GM21360 (cell line): Measurements from ENCODE around the gene RNF31.
A peak's percentile ranks its signal among the peaks of the same experiment; 100 is the strongest.

ENCODE experiments used
- ATAC-seq: cut with Tn5 transposase; IDR thresholded peaks from one replicate; pipeline ENCODE4 v1.9.1; 2021; ENCODE audit warnings: mild to moderate bottlenecking, moderate library complexity; ENCODE audit not compliant: unreplicated experiment

Gene RNF31

GRCh38 chr14:24137529-24138395 is 9.5 kb upstream of the RNF31 start:
- ATAC-seq = no peak

DNA sequence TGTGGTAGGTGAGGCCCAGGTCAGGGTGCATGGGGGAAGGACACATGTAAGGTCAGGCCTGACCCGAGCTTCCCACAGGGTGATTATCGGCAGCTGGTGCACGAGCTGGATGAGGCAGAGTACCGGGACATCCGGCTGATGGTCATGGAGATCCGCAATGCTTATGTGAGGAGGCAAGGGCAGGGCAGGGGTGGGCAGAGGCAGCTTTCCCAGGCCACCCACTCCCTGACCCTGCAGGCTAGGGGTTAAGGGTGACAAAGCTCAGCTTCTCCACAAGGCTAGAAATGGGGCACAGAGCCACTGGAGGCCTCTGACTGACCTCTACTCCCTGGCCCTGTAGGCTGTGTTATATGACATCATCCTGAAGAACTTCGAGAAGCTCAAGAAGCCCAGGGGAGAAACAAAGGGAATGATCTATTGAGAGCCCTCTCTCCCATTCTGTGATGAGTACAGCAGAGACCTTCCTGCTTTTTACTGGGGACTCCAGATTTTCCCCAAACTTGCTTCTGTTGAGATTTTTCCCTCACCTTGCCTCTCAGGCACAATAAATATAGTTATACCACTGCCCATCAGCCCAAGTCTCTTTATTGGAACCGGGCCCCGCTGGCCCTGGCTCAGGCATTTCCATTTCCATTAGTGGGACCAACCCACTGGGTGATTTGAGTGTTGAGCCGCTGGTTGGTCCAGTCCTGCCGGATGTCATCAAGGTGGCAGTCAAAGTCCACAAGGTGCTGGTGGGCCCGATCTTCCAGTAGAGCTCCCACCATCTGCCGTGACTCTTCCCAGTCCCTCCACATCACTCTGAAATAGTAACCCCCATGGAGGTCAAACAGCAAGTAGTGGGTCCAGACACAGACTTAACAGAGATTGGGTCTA is 8.7 kb upstream of the RNF31 start:
- no peak for ATAC-seq

- no peak for ATAC-seq
Observed at GRCh38 chr14:24139272-24139934, 7.9 kb upstream of the RNF31 start.

- ATAC-seq = peak; percentile 77
Observed at GRCh38 chr14:24141097-24141880, 6.0 kb upstream of the RNF31 start, which contains the start of gene EMC9. EMC9 (minus strand) TSS chr14:24141591; CDS start chr14:24141304, 287 bp downstream.

GRCh38 chr14:24143511-24143910 is 3.8 kb upstream of the RNF31 start:
- ATAC-seq = no peak

DNA sequence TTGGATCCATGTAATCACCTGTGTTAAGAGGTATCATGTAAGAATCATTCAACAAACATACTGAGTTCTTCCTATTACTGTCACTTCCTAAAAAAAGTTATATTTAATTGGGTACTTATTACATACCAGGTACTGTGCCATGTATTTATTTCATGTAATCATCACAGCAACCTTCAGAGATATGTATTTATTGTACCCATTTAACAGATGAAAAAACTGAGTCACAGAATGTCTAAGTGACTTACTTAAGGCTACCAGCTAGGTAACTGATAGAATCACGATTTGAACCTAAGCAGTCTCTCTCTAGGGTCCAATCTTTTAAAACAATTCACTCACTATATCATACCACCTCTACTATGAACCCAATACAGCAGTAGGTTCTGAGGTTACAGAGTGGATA is 2.8 kb upstream of the RNF31 start:
- ATAC-seq = no peak

DNA sequence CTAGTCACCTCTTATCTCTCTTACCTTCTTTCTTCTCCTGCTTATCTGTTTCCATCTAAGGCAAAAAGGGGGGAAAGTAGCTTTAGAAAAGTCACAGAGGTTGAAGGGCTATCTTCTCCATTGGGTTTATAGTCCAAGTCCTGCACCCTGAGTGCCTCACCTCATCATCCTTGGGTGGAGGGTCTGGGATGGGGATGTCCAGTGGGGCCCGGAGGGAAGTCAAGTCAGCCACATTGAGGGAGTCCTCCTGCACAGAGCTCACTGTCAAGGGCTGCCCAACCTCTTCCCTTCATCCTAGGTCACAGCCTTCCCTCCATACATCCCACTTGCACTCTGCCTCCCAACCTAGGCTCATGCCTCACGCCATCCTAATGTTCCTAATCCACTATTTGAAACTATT is 2.1 kb upstream of the RNF31 start:
- ATAC-seq = no peak

- no peak for ATAC-seq
Observed at GRCh38 chr14:24145690-24146452, 1.4 kb upstream of the RNF31 start.

DNA sequence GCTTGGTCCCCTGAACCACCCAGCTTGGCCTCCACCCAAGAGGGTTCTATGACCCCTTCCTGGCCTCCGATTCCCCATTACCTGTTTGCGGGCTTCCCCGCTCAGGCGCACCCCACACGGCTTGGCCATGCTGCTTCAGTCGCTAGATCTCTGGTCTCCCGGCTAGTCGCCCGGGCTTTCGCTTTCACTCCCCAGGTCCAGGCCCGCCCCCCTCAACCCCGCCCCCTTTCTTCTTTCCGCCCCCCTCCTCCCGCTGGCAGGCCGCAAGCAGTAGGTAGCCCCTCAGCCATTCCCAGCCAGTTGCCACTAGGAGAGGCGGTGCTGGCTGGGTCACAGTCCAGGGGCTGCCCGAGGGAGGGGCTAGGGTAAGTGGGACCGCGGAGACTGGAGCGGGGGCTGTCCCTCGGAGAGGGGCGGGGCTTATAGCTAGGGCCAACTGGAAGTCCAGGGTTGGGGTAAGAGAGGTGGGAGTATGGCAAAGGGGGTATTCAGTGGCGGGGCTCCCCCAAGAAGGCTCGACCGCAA is 783 bp upstream of the RNF31 start, which contains the start of gene PSME2:
Gene PSME2, minus strand, starts transcription at position 158 of the 525 bp plus-strand sequence. Its CDS starts 29 bp downstream, at position 129.
- peak; percentile 60 for ATAC-seq

GRCh38 chr14:24147761-24148428 is 597 bp downstream of the RNF31 start:
- ATAC-seq = no peak

- no peak for ATAC-seq
Observed at GRCh38 chr14:24149302-24149969, 2.1 kb downstream of the RNF31 start.

DNA sequence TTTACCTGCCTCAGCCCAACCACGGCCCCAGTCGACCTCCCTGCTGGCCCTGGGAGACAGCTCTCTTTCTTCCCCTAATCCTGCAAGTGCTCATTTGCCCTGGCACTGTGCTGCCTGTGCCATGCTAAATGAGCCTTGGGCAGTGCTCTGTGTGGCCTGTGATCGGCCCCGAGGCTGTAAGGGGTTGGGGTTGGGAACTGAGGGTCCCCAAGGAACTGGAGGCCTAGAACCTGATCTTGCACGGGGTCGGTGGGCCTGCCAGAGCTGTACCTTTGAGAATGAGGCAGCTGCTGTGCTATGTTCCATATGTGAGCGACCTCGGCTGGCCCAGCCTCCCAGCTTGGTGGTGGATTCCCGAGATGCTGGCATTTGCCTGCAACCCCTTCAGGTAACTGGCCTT is 2.8 kb downstream of the RNF31 start:
- ATAC-seq = no peak

DNA sequence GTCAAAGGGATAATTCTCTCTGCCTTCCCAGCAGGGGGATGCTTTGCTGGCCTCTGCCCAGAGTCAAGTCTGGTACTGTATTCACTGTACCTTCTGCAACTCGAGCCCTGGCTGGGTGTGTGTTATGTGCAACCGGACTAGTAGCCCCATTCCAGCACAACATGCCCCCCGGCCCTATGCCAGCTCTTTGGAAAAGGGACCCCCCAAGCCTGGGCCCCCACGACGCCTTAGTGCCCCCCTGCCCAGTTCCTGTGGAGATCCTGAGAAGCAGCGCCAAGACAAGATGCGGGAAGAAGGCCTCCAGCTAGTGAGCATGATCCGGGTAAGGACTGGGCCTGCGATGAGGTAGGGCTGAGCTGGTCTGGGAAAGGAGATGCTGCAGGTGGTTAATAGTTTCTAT is 3.3 kb downstream of the RNF31 start:
- no peak for ATAC-seq

DNA sequence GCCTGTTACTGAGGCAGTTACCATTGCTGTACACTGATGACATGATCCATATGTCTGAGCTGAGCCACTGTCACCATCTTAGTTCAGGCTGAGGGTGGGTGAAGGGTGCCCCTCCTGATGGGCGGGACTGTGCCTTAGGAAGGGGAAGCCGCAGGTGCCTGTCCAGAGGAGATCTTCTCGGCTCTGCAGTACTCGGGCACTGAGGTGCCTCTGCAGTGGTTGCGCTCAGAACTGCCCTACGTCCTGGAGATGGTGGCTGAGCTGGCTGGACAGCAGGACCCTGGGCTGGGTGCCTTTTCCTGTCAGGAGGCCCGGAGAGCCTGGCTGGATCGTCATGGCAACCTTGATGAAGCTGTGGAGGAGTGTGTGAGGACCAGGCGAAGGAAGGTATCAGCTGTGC is 3.7 kb downstream of the RNF31 start:
- ATAC-seq = no peak

- no peak for ATAC-seq
Observed at GRCh38 chr14:24151404-24152080, 4.2 kb downstream of the RNF31 start.

- ATAC-seq = no peak
Observed at GRCh38 chr14:24155100-24155499, 7.8 kb downstream of the RNF31 start.

DNA sequence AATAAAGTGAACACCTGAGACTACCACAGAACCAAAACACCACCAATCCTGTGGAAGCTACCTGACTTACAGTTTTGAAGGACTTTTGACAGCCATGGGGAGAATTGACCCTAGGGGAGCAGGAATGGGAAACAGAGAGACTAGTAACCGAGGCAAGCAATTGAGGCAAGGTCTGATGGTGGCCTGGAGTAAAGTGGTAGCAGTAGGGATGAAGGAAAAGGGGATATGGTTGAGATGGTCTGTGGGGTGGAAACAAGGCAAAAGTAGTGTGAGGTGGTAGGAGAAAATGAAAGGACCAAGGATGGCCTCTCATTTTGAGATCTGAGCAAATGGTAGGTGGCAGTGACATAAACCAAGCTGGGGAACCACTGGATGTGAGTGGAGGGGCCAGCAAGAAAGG is 9.5 kb downstream of the RNF31 start:
- ATAC-seq = no peak

- no peak for ATAC-seq
Observed at GRCh38 chr14:24157331-24157730, 10.0 kb downstream of the RNF31 start.
